Measurements from ENCODE around the gene GRAMD2B.

GRCh38 chr5:126509339-126509738 lies 86.1 kb downstream of the GRAMD2B start:
- TF ChIP-seq, protein P1, sequence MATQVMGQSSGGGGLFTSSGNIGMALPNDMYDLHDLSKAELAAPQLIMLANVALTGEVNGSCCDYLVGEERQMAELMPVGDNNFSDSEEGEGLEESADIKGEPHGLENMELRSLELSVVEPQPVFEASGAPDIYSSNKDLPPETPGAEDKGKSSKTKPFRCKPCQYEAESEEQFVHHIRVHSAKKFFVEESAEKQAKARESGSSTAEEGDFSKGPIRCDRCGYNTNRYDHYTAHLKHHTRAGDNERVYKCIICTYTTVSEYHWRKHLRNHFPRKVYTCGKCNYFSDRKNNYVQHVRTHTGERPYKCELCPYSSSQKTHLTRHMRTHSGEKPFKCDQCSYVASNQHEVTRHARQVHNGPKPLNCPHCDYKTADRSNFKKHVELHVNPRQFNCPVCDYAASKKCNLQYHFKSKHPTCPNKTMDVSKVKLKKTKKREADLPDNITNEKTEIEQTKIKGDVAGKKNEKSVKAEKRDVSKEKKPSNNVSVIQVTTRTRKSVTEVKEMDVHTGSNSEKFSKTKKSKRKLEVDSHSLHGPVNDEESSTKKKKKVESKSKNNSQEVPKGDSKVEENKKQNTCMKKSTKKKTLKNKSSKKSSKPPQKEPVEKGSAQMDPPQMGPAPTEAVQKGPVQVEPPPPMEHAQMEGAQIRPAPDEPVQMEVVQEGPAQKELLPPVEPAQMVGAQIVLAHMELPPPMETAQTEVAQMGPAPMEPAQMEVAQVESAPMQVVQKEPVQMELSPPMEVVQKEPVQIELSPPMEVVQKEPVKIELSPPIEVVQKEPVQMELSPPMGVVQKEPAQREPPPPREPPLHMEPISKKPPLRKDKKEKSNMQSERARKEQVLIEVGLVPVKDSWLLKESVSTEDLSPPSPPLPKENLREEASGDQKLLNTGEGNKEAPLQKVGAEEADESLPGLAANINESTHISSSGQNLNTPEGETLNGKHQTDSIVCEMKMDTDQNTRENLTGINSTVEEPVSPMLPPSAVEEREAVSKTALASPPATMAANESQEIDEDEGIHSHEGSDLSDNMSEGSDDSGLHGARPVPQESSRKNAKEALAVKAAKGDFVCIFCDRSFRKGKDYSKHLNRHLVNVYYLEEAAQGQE (tag by site-specific recombination; IDR thresholded peaks at IDR 0.05): no peak
- TF ChIP-seq, protein P2, sequence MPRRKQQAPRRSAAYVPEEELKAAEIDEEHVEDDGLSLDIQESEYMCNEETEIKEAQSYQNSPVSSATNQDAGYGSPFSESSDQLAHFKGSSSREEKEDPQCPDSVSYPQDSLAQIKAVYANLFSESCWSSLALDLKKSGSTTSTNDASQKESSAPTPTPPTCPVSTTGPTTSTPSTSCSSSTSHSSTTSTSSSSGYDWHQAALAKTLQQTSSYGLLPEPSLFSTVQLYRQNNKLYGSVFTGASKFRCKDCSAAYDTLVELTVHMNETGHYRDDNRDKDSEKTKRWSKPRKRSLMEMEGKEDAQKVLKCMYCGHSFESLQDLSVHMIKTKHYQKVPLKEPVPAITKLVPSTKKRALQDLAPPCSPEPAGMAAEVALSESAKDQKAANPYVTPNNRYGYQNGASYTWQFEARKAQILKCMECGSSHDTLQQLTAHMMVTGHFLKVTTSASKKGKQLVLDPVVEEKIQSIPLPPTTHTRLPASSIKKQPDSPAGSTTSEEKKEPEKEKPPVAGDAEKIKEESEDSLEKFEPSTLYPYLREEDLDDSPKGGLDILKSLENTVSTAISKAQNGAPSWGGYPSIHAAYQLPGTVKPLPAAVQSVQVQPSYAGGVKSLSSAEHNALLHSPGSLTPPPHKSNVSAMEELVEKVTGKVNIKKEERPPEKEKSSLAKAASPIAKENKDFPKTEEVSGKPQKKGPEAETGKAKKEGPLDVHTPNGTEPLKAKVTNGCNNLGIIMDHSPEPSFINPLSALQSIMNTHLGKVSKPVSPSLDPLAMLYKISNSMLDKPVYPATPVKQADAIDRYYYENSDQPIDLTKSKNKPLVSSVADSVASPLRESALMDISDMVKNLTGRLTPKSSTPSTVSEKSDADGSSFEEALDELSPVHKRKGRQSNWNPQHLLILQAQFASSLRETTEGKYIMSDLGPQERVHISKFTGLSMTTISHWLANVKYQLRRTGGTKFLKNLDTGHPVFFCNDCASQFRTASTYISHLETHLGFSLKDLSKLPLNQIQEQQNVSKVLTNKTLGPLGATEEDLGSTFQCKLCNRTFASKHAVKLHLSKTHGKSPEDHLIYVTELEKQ (tag by site-specific recombination; IDR thresholded peaks at IDR 0.05; ENCODE audit: borderline replicate concordance): no peak
- TF ChIP-seq ZBTB20 (tag by site-specific recombination; IDR thresholded peaks at IDR 0.05): no peak
- no peak for TF ChIP-seq ZNF140 (tag by site-specific recombination; IDR thresholded peaks at IDR 0.05)
- TF ChIP-seq CTCF (tag by site-specific recombination; IDR thresholded peaks at IDR 0.05): no peak
- no peak for TF ChIP-seq ZNF530 (tag by site-specific recombination; IDR thresholded peaks at IDR 0.05; ENCODE audit: low read depth)

Measured in HEK293 (cell line).